GF-D8 (cell line): ENCODE data around the gene CDS2.
"Not testable (repeated sequence)": the region's sequence is repeated elsewhere in the genome, so short reads cannot be mapped to it uniquely, and the experiment has no call there.

Experiments used
- DNase-seq: peaks from one replicate; lab custom pipeline; 2025; lab: John Stamatoyannopoulos, UW

CDS2 gene

DNA sequence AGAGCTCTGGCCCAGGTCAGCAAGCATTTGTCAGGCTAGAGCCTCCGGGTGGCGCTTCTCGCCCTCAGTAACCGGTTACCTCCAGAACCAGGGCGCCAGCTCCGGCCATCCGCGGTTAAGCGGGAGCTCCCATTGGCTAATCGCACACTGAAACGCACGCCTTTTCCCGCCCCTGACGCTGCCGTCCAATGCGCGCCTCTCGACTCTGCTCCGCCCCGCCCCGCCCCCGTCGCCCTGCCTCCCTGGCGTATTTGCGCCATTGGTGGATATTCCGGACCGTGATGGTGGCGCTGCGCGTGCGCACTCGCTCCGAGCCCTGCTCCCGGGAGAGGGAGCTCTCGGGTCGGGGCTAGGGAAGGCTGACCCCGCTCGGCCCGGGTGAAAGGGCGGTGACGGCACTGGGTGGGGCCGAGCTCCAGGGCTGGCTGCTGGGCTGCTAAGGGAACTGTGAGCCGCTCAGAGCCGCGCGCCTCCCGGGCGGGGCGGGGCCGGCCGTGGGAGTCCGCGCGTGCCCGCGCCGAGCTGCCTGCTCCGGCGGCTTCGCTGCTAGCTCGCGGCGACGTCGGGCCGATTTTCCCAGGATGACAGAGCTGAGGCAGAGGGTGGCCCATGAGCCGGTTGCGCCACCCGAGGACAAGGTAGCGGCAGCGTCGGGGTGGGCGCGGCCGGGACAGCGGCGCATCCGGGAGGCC lies at the start of gene CDS2:
Gene CDS2 (plus strand): TSS at position 497 of the 692 bp plus-strand sequence. CDS start 85 bp downstream, at position 582.
- DNase-seq, result peak; percentile 95

DNA sequence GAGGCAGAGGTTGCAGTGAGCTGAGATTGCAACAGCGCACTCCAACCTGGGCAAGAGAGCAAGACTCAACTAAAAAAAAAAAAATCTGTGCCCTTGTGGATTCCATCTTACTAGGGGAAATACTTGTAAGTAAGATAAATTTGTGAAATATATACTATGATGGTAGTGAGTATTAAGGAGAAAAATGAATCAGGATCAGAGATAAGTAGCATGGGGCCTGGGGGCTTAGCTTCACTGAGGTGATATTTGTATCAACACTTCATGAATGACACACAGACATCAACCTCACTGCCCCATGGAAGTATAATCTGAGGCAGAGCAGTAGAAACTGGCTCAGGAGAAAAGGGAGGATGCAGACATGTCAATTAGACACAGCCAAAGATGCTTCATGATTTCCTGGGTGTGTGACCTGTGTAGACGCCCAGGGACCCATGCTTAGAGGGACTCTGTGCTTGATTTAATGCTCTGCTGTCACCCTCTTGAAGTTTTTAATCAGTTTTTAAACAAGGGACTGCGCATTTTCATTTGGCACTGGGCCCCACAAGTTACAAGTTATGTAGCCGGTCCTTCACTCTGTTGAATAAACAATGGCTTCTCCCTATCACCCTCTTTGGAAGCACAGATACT lies 48.9 kb upstream of the CDS2 start:
- no peak for DNase-seq

DNA sequence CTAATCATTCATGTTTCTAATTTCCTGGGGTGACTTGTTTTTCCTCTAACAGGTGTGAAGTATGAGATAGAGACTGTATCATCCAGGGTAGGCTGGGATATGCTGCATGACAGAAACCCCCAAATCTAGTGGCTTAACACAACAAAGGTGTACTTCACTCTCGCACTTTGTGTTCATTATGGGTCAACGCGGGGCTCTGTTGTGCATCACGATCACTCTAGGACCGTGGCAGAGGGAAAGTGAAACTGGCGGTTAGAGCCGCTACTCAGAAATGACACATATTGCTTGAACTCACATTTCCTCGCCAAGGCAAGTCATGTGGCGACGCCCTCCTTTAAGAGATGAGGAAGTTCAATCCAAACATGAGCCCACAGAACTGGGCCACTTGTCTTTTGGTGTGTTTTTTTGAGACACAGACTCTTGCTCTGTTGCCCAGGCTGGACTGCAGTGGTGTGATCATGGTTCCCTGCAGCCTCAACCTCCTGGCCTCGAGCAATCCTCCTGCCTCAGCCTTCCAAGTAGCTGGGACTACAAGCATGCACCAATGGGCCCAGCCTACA lies 48.3 kb upstream of the CDS2 start:
- peak; percentile 84 for DNase-seq

DNA sequence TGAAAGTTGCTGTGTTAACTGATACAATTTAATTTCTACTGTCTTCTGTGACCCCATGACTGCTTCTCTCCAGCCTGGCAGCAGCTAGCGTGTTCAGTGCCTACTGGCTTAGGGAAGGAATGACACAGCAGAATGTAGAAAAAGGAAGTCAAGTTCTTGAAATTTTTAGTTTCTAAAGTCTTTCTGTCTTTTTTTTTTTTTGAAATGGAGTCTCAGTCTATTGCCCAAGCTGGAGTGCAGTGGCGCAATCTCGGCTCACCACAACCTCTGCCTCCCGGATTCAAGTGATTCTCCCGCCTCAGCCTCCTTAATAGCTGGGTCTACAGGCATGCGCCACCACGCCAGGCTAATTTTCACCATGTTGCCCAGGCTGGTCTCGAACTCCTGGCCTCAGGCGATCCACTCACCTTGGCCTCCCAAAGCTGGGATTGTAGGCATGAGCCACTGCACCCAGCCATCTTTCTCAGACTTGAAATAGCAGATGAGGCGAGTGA lies 46.4 kb upstream of the CDS2 start:
- DNase-seq, result peak; percentile 96

DNA sequence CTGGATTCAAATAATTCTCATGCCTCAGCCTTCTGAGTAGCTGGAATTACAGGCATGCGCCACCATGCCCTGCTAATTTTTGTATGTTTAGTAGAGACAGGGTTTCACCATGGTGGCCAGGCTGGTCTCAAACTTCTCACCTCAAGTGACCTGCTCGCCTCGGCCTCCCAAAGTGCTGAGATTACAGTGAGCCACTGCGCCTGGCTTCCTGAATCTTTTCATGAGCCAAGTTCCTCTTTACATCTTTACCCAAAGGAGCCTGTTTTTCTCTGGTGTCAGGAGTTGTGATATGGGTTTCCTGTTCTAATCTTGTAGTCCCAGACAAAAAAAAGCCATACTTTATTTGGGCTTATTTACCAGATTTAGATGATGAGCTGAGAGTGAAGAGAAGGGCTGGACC lies 41.4 kb upstream of the CDS2 start:
- DNase-seq, result peak; percentile 50

DNA sequence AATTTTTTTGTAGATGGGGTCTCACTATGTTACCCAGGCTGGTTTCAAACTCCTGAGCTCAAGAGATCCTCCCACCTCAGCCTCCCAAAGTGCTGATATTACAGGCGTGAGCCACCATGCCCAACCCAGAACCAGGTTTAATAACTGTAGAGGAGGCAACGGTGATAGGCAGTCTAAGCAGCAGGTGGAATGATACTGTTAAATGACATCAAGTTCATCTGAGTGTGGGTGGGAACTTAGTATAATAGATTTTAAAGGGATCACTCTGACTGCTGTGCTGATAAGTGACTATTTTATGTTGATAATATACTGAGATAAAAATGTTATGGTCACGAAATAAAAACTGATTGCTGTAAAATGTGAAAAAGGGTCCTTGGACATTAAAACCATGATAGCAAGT lies 38.1 kb upstream of the CDS2 start:
- DNase-seq, result no peak

DNA sequence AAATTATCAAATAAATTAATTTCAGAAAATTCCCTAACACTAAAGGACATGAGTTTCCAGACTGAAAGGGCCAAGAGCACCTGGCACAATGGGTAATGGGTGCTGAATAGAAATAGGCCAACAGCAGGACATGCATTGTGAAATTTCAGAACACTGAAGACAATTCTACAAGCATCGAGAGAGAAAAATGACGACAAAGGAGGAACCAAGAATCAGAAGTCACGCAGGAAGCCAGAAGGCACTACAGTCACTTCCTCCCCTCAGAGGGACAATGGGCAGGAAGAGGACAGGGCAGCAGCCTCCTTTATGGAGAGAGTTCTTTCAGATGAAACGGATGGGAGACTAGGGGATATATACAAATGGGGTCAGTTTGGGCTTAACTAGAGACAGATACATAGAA lies 36.6 kb upstream of the CDS2 start:
- DNase-seq, result peak; percentile 83

DNA sequence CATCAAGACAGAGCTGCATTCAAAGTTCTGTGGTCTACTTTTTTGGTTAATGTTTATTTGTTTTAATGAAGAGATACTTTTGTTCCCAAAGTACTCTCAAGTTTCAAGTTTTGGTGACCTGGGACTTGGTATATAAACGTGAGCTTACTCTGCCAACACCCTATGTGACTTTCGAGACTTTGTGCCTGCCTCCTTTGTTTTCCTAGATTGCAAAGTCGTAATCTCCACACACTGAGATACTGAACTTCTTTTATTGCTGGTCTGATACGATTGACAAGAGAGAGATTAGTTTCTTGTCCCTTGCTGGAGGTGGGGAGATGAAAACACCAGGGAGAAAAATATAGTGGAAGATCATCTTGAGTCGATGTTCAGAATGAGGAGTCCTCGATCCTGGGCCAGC lies 34.9 kb upstream of the CDS2 start:
- no peak for DNase-seq

DNA sequence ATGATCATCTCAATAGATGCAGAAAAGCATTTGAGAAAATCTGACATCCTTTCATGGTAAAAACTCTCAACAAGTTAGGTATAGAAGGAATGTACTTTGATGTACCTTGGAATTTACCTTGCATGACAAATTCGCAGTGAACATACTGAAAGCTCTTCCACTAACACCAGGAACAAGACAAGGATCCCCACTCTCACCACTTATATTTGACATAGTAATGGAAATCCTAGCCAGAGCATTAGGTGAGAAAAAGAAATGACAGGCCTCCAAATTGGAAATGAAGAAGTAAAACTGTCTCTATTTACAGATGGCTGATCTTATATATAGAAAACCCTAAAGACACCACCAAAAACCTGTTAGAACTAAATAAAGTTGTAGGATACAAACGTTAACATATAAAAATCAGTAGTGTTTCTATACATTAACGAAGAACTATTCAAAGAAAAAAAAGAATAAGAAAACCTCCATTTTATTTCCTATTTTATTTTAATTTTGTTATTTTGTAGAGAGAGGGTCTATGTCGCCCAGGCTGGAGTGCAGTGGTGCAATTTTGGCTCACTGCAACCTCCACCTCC lies 34.0 kb upstream of the CDS2 start:
- DNase-seq, result no peak

DNA sequence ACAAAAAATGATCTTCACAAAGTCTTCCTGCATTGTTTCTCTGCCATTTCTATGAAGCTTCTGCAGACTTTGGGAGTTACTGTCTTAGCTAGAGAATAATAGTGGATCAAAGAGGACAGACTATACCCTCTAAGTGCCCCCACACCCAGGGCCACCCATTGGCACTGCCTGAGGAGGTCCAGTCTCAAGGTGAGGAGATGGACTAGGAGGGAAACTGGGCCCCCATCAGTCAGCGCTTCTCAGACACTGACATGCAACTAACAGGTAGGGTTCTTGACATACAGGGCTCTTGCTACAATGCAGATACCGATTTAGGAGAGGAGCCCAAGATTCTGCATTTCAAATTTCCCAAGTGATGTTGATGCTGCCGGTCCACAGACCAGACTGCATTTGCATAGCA lies 31.4 kb upstream of the CDS2 start:
- DNase-seq, result no peak

DNA sequence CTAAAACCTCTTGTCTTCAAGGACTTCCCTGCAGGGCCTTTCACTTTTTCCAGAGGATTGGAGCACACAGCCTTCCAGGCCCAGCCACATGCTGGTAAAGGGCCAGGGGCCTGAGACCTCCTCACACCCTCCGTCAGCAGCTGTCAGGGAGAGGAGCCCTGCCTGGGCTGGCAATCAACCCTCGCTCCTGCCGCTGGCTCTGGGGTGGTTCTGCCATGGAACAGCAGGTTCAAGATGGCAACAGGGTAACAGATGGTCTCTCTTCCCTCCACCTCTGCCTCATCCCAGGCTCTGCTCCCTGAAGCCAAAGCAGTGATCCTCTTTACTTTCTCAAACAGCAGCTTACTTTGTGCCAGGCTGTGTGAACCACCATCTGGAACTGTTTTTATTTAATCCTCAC lies 30.9 kb upstream of the CDS2 start:
- DNase-seq, result no peak

DNA sequence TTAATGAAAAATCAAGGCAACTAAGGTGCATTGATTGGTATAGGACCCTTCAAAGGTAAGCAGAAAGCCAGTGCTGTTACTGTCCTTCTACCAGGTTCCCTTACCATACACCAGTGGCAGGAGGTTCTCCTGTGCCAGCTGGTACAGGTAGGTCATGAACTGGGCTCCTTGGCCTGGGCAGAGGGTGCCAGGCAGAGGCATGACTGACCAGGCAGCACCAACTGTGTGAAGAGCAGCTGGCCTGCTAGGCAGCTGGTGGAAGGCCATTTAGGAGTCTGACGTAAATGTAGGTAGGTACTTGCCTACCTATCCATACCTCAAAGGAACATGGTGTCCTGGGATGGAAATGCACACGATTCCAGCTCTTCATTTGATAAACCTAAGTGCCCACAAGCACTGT lies 30.3 kb upstream of the CDS2 start:
- DNase-seq, result no peak

DNA sequence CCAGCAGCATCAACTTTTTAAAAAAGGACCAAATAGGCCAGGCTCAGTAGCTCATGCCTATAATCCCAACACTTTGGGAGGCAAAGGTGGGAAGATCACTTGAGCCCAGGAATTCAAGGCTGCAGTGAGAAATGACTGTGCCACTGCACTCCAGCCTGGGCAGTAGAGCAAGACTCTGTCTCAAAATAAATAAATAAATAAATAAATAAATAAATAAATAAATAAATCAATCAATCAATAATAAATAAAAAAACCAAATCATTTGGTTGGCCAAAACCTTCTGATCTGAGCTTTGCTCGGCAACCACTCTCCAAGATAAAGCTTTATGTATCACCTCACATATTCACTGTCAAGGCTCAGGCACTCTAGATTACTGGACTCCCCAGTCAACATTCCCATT lies 27.8 kb upstream of the CDS2 start:
- DNase-seq, result not testable (repeated sequence)

DNA sequence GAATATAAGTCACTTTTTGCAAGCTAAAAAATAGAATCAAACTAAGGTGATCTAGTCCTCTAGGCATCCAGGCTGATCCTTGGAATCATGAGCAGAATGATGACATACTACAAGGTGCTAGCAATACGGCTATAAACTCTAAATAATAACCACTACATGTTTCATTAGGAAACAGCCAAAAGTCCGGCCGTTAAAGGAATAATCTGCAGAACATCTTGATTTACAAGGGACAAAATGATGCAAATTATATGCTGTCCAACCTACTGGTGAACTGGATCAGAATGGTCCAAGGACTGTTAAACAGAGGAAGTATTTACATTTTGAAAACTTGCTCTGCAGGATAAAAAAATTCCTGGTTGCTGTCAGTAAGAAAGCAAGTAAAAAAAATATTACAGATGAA lies 26.9 kb upstream of the CDS2 start:
- DNase-seq, result not testable (repeated sequence)

DNA sequence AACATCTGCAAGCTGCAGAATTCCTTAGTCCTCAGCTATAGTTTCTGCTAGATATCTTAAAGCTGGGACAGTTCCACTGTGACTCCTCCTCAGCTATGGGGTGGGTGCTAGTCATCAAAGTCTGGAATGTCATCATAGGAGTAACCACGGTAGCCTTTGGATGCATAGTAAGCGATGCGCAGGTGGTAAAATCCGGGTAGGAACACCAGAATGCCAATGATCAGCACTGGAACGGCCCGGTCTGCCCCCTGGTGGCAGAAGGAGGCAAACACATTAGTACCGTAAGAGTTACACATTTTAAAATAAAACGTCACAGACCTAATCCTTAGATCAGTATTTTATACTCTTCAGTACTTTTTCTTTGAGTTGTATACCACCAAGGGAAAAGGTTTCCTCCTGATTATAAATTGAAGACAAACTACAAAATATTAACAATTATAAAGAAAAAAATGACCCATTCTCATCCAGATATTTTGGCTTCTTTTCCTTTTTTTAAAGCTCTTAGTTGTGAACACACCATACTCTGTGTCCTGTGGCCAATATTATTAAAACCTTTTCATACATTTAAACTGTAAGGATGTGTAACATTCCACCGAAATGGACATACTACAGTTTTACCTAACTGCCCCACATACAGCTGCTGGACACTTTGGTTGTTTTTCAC lies 26.0 kb upstream of the CDS2 start:
- DNase-seq, result peak; percentile 11

DNA sequence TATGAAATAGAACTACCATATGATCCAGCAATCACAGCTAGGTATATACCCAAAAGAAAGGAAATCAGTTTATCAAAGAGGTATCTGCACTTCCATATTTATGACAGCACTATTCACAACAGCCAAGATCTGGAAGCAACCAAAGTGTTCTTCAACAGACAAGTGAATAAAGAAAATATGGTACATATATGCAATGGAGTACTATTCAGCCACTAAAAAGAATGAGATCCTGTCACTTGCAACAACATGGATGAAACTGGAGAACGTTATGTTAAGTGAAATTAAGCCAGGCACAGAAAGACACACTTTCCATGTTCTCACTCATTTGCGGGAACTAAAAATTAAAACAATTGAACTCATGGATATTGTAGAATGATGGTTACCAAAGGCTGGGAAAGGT lies 22.3 kb upstream of the CDS2 start:
- no peak for DNase-seq

DNA sequence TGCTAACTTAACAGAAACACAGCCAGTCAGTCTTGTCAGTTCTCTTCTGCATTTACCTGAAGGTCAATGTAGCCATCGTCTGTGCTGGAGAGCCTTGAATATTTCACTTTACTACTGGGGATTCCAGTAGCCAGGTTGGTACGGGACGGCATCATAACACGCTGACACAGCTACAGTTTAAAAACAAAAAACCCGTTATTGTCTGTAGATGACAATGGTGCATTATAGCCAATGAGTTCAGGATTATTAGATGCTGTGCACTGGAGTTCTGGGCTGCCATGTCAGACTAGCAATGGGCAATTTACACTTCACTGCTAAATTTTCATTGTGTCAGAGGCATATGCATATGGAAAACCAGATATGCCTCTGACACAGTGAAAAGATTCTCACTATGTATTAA lies 17.5 kb upstream of the CDS2 start:
- DNase-seq, result no peak

DNA sequence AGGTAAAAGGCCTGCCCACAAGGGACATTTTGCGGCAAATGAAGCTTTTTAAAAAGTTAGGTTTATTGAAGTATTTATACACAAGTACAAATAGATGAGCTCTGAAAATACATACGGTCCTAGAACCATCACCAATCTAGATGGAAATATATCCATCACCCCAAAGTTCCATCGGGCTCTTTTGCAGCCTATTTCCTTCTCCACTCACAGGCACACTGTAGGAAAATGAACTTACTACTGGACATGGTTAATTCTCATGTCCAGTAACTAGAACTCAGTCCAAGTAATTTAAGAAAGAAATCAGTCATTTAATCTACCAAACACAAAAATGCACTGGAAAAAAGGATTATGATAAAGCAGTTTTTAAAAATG lies 13.2 kb upstream of the CDS2 start:
- DNase-seq, result no peak

DNA sequence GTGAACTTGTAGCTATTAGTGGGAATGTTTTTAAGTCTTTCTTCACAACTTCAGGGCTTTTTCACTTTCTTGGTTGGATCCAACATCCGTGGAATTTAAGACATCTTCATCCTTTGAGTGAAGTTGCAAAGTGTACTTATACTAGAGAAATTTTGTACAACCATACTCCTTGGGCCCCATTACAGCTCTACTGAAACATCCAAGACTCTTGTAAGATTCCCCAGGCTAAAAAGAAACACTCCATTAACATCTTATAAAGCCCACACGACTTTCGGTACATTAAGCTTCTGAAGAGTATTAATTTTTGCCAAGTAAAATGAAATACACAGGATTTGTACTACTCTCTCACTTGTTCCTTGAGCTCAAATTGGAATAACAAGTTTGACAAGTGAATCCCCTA lies 12.4 kb upstream of the CDS2 start:
- no peak for DNase-seq

DNA sequence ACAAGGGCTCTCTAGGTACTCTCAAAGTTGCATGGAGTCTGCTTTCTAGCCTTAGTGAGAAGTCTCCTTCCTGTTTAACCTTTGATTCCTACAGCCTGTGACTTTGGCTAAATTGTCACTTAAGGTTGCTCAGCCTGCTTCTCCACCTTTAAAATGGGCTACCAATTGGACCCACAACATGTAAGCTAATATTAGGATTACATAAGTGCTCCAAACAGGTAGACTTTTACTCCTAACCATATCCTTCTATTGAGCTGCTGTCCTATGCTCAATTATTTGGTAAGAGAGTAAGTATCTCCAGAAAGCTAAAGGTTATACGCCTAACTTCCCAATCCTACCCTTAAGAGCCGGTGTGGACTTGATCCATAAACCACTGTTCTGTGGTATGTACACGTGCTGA lies 9.9 kb upstream of the CDS2 start:
- DNase-seq, result no peak

DNA sequence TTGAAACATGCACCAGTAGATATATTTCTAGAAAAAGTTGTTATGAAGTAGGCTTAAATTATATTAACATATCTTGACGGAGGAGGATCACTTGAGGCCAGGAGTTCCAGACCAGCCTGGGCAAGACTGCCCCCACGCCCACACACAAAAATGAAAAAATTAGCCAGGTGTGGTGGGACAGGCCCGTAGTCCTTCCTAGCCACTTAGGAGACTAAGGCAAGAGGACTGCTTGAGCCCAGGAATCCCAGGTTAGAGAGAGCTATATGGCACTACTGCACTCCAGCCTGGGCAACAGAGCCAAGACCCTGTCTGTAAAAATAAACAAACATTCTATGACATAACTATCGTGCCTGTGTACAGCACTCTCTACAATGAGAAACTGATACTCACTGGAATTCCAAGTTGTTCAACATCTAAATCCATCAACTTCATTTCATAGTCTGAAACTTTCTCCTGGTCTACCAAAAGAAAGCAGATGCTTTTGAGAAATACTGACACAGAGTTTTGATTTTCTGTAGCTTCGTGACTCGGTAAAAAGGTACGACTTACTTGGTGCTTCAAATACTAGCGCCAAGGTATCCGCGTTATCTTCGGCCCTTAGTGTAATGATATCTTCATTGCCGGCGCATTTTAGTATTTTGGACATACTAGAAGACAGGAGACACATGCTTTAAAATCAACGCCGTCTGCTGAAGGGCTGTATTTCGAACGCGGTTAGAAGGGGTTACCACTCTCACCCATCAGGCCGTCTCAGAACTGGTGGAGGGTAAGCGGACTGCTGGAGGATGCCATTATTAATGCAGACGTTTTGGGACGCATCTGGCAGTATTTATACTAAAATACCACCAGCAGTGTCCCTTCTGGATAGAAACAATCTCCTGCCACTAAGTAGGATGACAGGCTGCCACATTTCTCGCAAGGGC lies 8.3 kb upstream of the CDS2 start:
- DNase-seq, result no peak

DNA sequence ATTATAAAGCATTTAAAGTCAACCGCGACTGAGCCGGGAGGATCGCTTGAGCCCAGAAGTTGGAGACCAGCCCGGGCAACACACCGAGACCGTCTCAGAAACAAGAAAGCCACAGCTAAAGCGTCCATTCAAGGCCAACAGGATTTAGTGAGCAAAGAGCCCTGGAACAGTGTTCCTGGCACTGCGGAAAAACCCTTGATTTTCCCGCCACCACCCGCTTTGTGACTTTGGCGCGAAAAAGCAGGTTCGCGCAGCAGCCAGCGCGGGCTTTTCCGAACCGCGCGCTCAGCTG lies 7.7 kb upstream of the CDS2 start:
- no peak for DNase-seq
